Measurements from ENCODE around the gene SOCS7. TPM values are rescaled to one million over a fixed set of nuclear protein-coding genes. Genes with fewer than 3 reads are reported as not detected.
A peak's percentile ranks its signal among the peaks of the same experiment; 100 is the strongest.

SOCS7 gene, protein sequence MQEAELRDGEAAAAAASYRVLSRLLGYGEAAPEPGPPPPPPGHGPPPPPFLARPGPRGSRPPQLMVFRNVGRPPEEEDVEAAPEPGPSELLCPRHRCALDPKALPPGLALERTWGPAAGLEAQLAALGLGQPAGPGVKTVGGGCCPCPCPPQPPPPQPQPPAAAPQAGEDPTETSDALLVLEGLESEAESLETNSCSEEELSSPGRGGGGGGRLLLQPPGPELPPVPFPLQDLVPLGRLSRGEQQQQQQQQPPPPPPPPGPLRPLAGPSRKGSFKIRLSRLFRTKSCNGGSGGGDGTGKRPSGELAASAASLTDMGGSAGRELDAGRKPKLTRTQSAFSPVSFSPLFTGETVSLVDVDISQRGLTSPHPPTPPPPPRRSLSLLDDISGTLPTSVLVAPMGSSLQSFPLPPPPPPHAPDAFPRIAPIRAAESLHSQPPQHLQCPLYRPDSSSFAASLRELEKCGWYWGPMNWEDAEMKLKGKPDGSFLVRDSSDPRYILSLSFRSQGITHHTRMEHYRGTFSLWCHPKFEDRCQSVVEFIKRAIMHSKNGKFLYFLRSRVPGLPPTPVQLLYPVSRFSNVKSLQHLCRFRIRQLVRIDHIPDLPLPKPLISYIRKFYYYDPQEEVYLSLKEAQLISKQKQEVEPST
- total RNA-seq, result 10 to 100 TPM in 3 of 4 donors, 1 to 10 TPM in 1; 3.0 to 20.1 (median 15.2) TPM

DNA sequence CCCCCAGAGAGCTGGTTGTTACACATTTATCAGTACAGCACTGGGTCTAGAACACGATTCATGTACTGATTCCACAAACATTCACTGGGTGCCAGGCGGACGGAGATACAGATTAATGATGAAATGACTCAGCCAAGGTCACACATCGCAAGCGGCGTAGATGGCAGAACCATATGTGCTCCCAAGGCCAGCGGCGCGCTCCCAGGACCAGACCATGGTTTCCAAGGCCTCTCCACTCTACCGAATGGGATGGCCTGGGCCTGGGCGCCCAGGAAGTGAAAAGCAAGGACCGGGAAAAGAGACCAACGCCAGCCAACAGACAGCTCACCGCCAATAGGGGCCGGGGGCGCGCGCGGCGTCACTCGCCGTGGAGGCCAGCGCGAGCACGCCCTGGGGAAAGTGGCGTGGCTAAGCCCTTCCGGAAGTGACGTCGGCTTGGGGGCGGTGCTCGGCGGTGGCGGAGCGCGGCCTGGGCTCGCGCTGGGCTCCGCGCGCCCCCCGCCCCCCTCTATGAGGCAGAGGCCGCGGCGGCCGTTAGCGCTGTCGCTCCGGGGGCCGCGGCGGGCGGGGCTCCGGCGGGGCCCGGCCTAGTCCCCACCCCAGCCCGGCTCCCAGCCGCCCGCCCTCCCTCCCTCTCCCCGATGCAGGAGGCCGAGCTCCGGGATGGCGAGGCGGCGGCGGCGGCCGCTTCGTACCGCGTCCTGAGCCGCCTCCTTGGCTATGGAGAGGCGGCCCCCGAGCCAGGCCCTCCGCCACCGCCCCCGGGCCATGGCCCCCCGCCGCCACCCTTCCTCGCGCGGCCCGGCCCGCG, at the start of gene SOCS7:
TSS of gene SOCS7 (plus strand) at position 433 of the 811 bp plus-strand sequence. CDS start at position 642, 209 bp downstream.
- Histone ChIP-seq H3K4me1 (peaks cover 2 to 30% (median 23%) of the 10 kb centered on the region in 4 donors), H3K27ac (peak within 1 kb of the TSS; percentile 90 to 94 (median 94)), H3K9me3 (no peaks in the 10 kb centered on the region), H3K4me3 (peak within 1 kb of the TSS; percentile 92 to 99 (median 94)), H3K36me3 (no peaks in the 10 kb centered on the region), H3K27me3 (no peaks in the 10 kb centered on the region)
- in situ Hi-C loops (cut with MboI; ENCODE audit: low pct_ligation_motif_present in 1 of 4, low pct_unique_long_range_greater_than_20kb in 1 of 4, low sequenced_read_pairs in 3 of 4), result loop anchor here in 1 of 4 donors (5.0 kb wide), 1 partner anchor 61 kb away; no protein-coding TSS in a partner anchor
- intact Hi-C loops (cut with DNase I; ENCODE audit: low total_unique reads), result no loop called here
- 0 to 8% methylated on average over 3 to 53 of the region's 84 CpGs for WGBS, 2 donors (ENCODE audit: low coverage in 1 of 2)
- DNase-seq, result peak; percentile 95
- TF ChIP-seq CTCF (IDR thresholded peaks at IDR 0.05) (no peak), EP300 (IDR thresholded peaks at IDR 0.05; ENCODE audit: low read depth) (no peak), POLR2AphosphoS5 (IDR thresholded peaks at IDR 0.05) (peak; percentile 57 to 79 (median 67)), POLR2A (IDR thresholded peaks at IDR 0.05) (peak; percentile 76)

- TF ChIP-seq CTCF (IDR thresholded peaks at IDR 0.05), result no peak
- TF ChIP-seq POLR2A (IDR thresholded peaks at IDR 0.05), result no peak
- no peak for TF ChIP-seq POLR2AphosphoS5 (IDR thresholded peaks at IDR 0.05)
- no peak for TF ChIP-seq EP300 (IDR thresholded peaks at IDR 0.05; ENCODE audit: low read depth)
- 50 to 67% methylated on average over 2 to 3 of the region's 3 CpGs for WGBS, 2 donors (ENCODE audit: low coverage in 1 of 2)
- H3K4me1 ChIP-seq, result no peaks in the 10 kb centered on the region
- H3K4me3 ChIP-seq, result no peak overlapping the region
- no peaks in the 10 kb centered on the region for H3K27me3 ChIP-seq
- in situ Hi-C loops (cut with MboI; ENCODE audit: low pct_ligation_motif_present in 1 of 4, low pct_unique_long_range_greater_than_20kb in 1 of 4, low sequenced_read_pairs in 3 of 4), result no loop called here
- intact Hi-C loops (cut with DNase I; ENCODE audit: low total_unique reads), result no loop called here
- peaks cover 0 to 22% (median 6%) of the 10 kb centered on the region in 4 donors for H3K36me3 ChIP-seq
- no peak overlapping the region for H3K27ac ChIP-seq
- no peaks in the 10 kb centered on the region for H3K9me3 ChIP-seq
- DNase-seq, result no peak
These were observed 36.1 kb upstream of the SOCS7 start for GRCh38 chr17:38315497-38315896.

DNA sequence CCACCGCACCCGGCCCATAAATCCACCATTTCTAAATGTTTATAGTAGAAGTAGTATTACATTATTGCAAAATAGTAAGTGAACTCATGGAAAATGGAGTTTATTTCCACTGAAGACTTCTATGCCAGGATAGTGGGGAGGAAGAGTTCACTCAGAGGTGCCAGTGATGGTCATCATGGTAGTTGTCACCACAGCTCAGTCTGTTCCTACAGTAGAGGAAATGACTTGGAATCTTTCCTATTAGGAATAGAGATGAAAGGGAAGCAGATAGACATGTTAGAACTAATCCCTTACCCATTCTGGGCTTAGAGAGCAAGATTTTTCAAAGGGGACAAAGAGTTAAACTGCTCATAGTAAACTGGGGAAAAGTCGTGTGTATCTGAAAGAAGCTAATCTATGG, 34.6 kb upstream of the SOCS7 start:
- no peak overlapping the region for H3K27ac ChIP-seq
- H3K9me3 ChIP-seq, result no peaks in the 10 kb centered on the region
- H3K4me3 ChIP-seq, result no peak overlapping the region
- peaks cover 0 to 30% (median 2%) of the 10 kb centered on the region in 4 donors for H3K36me3 ChIP-seq
- in situ Hi-C loops (cut with MboI; ENCODE audit: low pct_ligation_motif_present in 1 of 4, low pct_unique_long_range_greater_than_20kb in 1 of 4, low sequenced_read_pairs in 3 of 4) (no loop called here), intact Hi-C loops (cut with DNase I; ENCODE audit: low total_unique reads) (no loop called here)
- H3K27me3 ChIP-seq, result no peaks in the 10 kb centered on the region
- 50 to 83% methylated on average over 1 to 3 of the region's 3 CpGs for WGBS, 2 donors (ENCODE audit: low coverage in 1 of 2)
- no peaks in the 10 kb centered on the region for H3K4me1 ChIP-seq
- TF ChIP-seq CTCF (IDR thresholded peaks at IDR 0.05) (no peak), POLR2A (IDR thresholded peaks at IDR 0.05) (no peak), EP300 (IDR thresholded peaks at IDR 0.05; ENCODE audit: low read depth) (no peak)
- DNase-seq, result no peak

GRCh38 chr17:38320482-38320881, 31.2 kb upstream of the SOCS7 start:
- in situ Hi-C loops (cut with MboI; ENCODE audit: low pct_ligation_motif_present in 1 of 4, low pct_unique_long_range_greater_than_20kb in 1 of 4, low sequenced_read_pairs in 3 of 4), result no loop called here
- Histone ChIP-seq H3K9me3 (no peaks in the 10 kb centered on the region), H3K36me3 (peaks cover 0 to 31% (median 0%) of the 10 kb centered on the region in 4 donors), H3K27me3 (no peaks in the 10 kb centered on the region), H3K27ac (no peak overlapping the region), H3K4me3 (no peak overlapping the region), H3K4me1 (no peaks in the 10 kb centered on the region)
- DNase-seq, result no peak
- intact Hi-C loops (cut with DNase I; ENCODE audit: low total_unique reads), result no loop called here
- 75 to 84% methylated on average over 2 to 10 of the region's 10 CpGs for WGBS, 2 donors (ENCODE audit: low coverage in 1 of 2)
- TF ChIP-seq EP300 (IDR thresholded peaks at IDR 0.05; ENCODE audit: low read depth) (no peak), POLR2AphosphoS5 (IDR thresholded peaks at IDR 0.05) (no peak), CTCF (IDR thresholded peaks at IDR 0.05) (no peak), POLR2A (IDR thresholded peaks at IDR 0.05) (no peak)

All from transverse colon (tissue), 4 donors.